Natural killer cell (primary cell): ENCODE measurements around the gene NTNG2. TPM values are rescaled to one million over a fixed set of nuclear protein-coding genes. Genes with fewer than 3 reads are reported as not detected.
"Not testable (repeated sequence)": the region's sequence is repeated elsewhere in the genome, so short reads cannot be mapped to it uniquely, and the experiment has no call there.

Source experiments
- ATAC-seq, 3 donors: fragments of 150-1000 bp in 2 of 3; fragments of 200-7000 bp in 1 of 3; cut with Tn5 transposase; 1 replicate in 1 of 3; 2 replicates in 2 of 3; pipeline ENCODE4 v1.10.0; 2021; ENCODE audit warnings: mild to moderate bottlenecking in 2 of 3, moderate library complexity in 2 of 3
- DNase-seq, 2 donors: peaks; one replicate each; pipeline versions ENCODE4 v3.0.0 to v3.0.0-alpha.2; 2013 to 2021; ENCODE audit warnings: mixed read lengths in 1 of 2
- H3K27ac ChIP-seq: one replicate; pipeline ENCODE4 v1.5.1; 2013; ENCODE audit warnings: mild to moderate bottlenecking, low read length
- H3K27me3 ChIP-seq: one replicate; pipeline ENCODE4 v1.6.1; 2013; ENCODE audit warnings: low read length; ENCODE audit not compliant: control insufficient read depth, insufficient read depth
- H3K36me3 ChIP-seq: one replicate; pipeline ENCODE4 v1.6.1; 2013; ENCODE audit warnings: low read length; ENCODE audit not compliant: control insufficient read depth, insufficient read depth
- H3K4me1 ChIP-seq: one replicate; pipeline ENCODE4 v1.6.1; 2013; ENCODE audit warnings: low read length; ENCODE audit not compliant: control insufficient read depth, insufficient read depth
- H3K4me3 ChIP-seq: one replicate; pipeline ENCODE4 v1.5.1; 2013; ENCODE audit warnings: low read length
- H3K9me3 ChIP-seq: one replicate; pipeline ENCODE4 v1.6.1; 2013; ENCODE audit warnings: low read length; ENCODE audit not compliant: control insufficient read depth, insufficient read depth
- H3K27ac Mint-ChIP-seq, 2 donors: one replicate each; pipeline ENCODE4 v1.8.0; 2022; ENCODE audit warnings: mild to moderate bottlenecking in 2 of 2, mixed read lengths in 2 of 2, moderate library complexity in 1 of 2
- H3K27me3 Mint-ChIP-seq, 2 donors: one replicate each; pipeline ENCODE4 v1.8.0; 2022; ENCODE audit warnings: low read depth in 2 of 2, mixed read lengths in 2 of 2
- H3K36me3 Mint-ChIP-seq: one replicate; pipeline ENCODE4 v1.8.0; 2022; ENCODE audit warnings: mixed read lengths
- H3K4me1 Mint-ChIP-seq, 2 donors: one replicate each; pipeline ENCODE4 v1.8.0; 2022; ENCODE audit warnings: mixed read lengths in 2 of 2
- H3K4me3 Mint-ChIP-seq: one replicate; pipeline ENCODE4 v1.8.0; 2022; ENCODE audit warnings: mild to moderate bottlenecking, moderate library complexity, mixed read lengths
- H3K9me3 Mint-ChIP-seq, 2 donors: one replicate each; pipeline ENCODE4 v1.8.0; 2022; ENCODE audit warnings: mixed read lengths in 2 of 2
- CTCF ChIP-seq: fragments of 200-600 bp; IDR thresholded peaks from one replicate; pipeline ENCODE4 v1.8.0; 2022; ENCODE audit warnings: antibody characterized with exemption
- WGBS: methylation state at CpG from one replicate; pipeline ENCODE4 v1.1.7; 2013; ENCODE audit warnings: missing lambda C conversion rate; ENCODE audit not compliant: insufficient coverage; 5-methylcytosine and 5-hydroxymethylcytosine counted together
- intact Hi-C: fragments of 100-400 bp; cut with micrococcal nuclease; formaldehyde crosslinking; loops from one replicate; pipeline ENCODE4 v1.14.2; 2022
- total RNA-seq, 4 donors: library from RNA; stranded (reverse); fragments of 120-200 nt in 1 of 4; gene quantifications; one replicate each; pipeline versions ENCODE4 v1.2.3 to v1.2.4, GENCODE V29; 2013 to 2022

NTNG2 gene
- total RNA-seq, 3 donors from 2014 or later (not counting 1 experiment from before 2014, with no cell fraction given) = 23.4 to 67.2 (median 32.6) TPM

- no peak overlapping the region for H3K27ac ChIP-seq
- H3K4me3 ChIP-seq = no peak overlapping the region
- 87% methylated on average over 12 of the region's 12 CpGs for WGBS
- H3K36me3 ChIP-seq = no peaks in the 10 kb centered on the region
- Mint-ChIP-seq H3K27ac (no peak overlapping the region), H3K9me3 (no peaks in the 10 kb centered on the region), H3K4me3 (no peak overlapping the region), H3K36me3 (no peaks in the 10 kb centered on the region), H3K4me1 (peaks cover 8 to 9% of the 10 kb centered on the region in 2 donors), H3K27me3 (peaks cover 29 to 46% of the 10 kb centered on the region in 2 donors)
- intact Hi-C loops = no loop called here
- H3K9me3 ChIP-seq = no peaks in the 10 kb centered on the region
- peaks cover 13% of the 10 kb centered on the region for H3K27me3 ChIP-seq
- H3K4me1 ChIP-seq = no peaks in the 10 kb centered on the region
- no peak for TF ChIP-seq CTCF
- DNase-seq = no peak
- ATAC-seq = no peak
These were observed 32.3 kb upstream of the NTNG2 start for GRCh38 chr9:132129535-132129934.

GRCh38 chr9:132134085-132134484, 27.8 kb upstream of the NTNG2 start:
- peaks cover 5 to 21% of the 10 kb centered on the region in 2 donors for H3K27me3 Mint-ChIP-seq
- H3K4me1 ChIP-seq, H3K27me3 ChIP-seq, H3K4me3 Mint-ChIP-seq, intact Hi-C loops, DNase-seq, H3K4me1 Mint-ChIP-seq, H3K36me3 ChIP-seq, H3K4me3 ChIP-seq, H3K36me3 Mint-ChIP-seq, H3K9me3 ChIP-seq, H3K9me3 Mint-ChIP-seq, H3K27ac Mint-ChIP-seq, H3K27ac ChIP-seq, ATAC-seq: not testable (repeated sequence)
- whole genome bisulfite sequencing = 69% methylated on average over 5 of the region's 5 CpGs

- Mint-ChIP-seq H3K27me3 (peaks cover 15 to 23% of the 10 kb centered on the region in 2 donors), H3K27ac (no peak overlapping the region), H3K4me1 (no peaks in the 10 kb centered on the region), H3K9me3 (no peaks in the 10 kb centered on the region), H3K4me3 (no peak overlapping the region), H3K36me3 (no peaks in the 10 kb centered on the region)
- Histone ChIP-seq H3K27ac (no peak overlapping the region), H3K4me3 (no peak overlapping the region), H3K9me3 (no peaks in the 10 kb centered on the region), H3K4me1 (no peaks in the 10 kb centered on the region), H3K27me3 (peaks cover 4% of the 10 kb centered on the region), H3K36me3 (no peaks in the 10 kb centered on the region)
- intact Hi-C loops = no loop called here
- DNase-seq (no peak), ATAC-seq (no peak)
- no peak for TF ChIP-seq CTCF
- WGBS = 83% methylated on average over 5 of the region's 5 CpGs
These were observed 26.4 kb upstream of the NTNG2 start for GRCh38 chr9:132135456-132135855.

GRCh38 chr9:132136151-132136780, 25.6 kb upstream of the NTNG2 start:
- Mint-ChIP-seq H3K36me3 (no peaks in the 10 kb centered on the region), H3K9me3 (no peaks in the 10 kb centered on the region), H3K4me3 (no peak overlapping the region), H3K4me1 (peaks cover 1% of the 10 kb centered on the region in 2 donors), H3K27ac (no peak overlapping the region), H3K27me3 (peaks cover 23 to 27% of the 10 kb centered on the region in 2 donors)
- no peaks in the 10 kb centered on the region for H3K9me3 ChIP-seq
- WGBS = 75% methylated on average over 16 of the region's 16 CpGs
- H3K27ac ChIP-seq = no peak overlapping the region
- H3K4me3 ChIP-seq = no peak overlapping the region
- no peaks in the 10 kb centered on the region for H3K36me3 ChIP-seq
- H3K4me1 ChIP-seq = no peaks in the 10 kb centered on the region
- ATAC-seq (no peak), DNase-seq (no peak)
- H3K27me3 ChIP-seq = peaks cover 4% of the 10 kb centered on the region
- TF ChIP-seq CTCF = no peak
- intact Hi-C loops = no loop called here
